RWPE2 (cell line): Measurements from ENCODE around the gene S100P.

ENCODE experiments used
- ATAC-seq: fragments of 200-7000 bp; cut with Tn5 transposase; 3 replicates; pipeline ENCODE4 v1.9.1; 2021; ENCODE audit warnings: low read depth
- DNase-seq: peaks from one replicate; pipeline ENCODE4 v3.0.0-alpha.2; 2020; ENCODE audit warnings: low spot score
- H3K27ac ChIP-seq: fragments of 450-650 bp; 2 replicates; pipeline ENCODE4 v1.5.1; 2017; ENCODE audit warnings: mild to moderate bottlenecking; ENCODE audit not compliant: poor library complexity, severe bottlenecking
- H3K27me3 ChIP-seq: fragments of 250-450 bp; sonication (Bioruptor Pico); 2 replicates; pipeline ENCODE4 v1.5.1; 2021; ENCODE audit warnings: mild to moderate bottlenecking, moderate library complexity; ENCODE audit not compliant: insufficient read depth, poor library complexity, severe bottlenecking
- H3K36me3 ChIP-seq: fragments of 250-450 bp; sonication (Bioruptor Pico); 2 replicates; pipeline ENCODE4 v1.5.1; 2020; ENCODE audit warnings: low read depth, mild to moderate bottlenecking, moderate library complexity
- H3K4me1 ChIP-seq: fragments of 250-450 bp; sonication (Bioruptor Pico); 2 replicates; pipeline ENCODE4 v1.5.1; 2021; ENCODE audit warnings: mild to moderate bottlenecking, moderate library complexity; ENCODE audit not compliant: insufficient read depth, poor library complexity, severe bottlenecking
- H3K4me3 ChIP-seq: fragments of 250-450 bp; sonication (Bioruptor Pico); 2 replicates; pipeline ENCODE4 v1.5.1; 2021; ENCODE audit warnings: mild to moderate bottlenecking, moderate library complexity; ENCODE audit not compliant: severe bottlenecking
- H3K9me3 ChIP-seq: fragments of 250-450 bp; sonication (Bioruptor Pico); 2 replicates; pipeline ENCODE4 v1.5.1; 2021; ENCODE audit warnings: mild to moderate bottlenecking, moderate library complexity; ENCODE audit not compliant: severe bottlenecking
- TF ChIP-seq, protein P1 (sequence below): fragments of 450-650 bp; IDR thresholded peaks from one replicate; pipeline ENCODE4 v1.5.1; 2017; ENCODE audit warnings: mild to moderate bottlenecking, moderate library complexity; ENCODE audit not compliant: poor library complexity, severe bottlenecking

S100P gene

DNA sequence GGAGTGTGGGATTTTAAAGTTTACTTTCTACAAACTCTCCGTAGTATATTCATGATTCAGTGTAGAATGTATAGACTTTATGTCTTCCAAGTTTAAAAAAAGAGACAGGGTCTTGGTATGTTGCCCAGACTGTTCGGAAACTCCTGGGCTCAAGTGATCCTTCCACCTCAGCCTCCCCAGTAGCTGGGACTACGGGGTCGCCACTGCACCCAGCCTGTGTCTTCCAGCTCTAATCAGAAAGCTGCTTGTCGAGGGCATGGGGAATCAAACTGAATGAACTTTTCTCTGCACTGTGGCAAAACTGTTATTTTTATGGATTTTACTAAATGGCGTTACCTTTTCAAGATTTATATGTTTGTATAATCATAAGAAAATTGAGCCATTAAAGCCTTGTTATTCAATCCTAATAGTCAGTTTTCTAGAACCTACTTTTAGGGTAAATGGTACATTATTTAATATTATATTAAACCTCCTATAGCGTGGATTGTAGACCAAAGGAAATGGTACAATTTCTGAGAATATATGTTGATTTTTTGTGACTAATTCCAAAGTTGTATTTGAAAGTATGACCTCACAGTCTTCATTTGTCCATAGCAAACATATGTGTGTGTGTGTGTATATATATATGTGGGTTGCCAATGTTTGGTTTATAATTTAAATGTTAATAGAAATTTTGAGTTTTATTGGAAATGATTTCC lies 23.4 kb downstream of the S100P start:
- H3K27ac ChIP-seq, result peak overlapping the region; percentile 54
- DNase-seq (no peak), ATAC-seq (0 out of 3 replicates have a peak, but pooled peaks have one; percentile 14)
- H3K27me3 ChIP-seq, result no peaks in the 10 kb centered on the region
- H3K9me3 ChIP-seq, result no peaks in the 10 kb centered on the region
- peaks cover 3% of the 10 kb centered on the region for H3K4me1 ChIP-seq
- TF ChIP-seq, protein P1, sequence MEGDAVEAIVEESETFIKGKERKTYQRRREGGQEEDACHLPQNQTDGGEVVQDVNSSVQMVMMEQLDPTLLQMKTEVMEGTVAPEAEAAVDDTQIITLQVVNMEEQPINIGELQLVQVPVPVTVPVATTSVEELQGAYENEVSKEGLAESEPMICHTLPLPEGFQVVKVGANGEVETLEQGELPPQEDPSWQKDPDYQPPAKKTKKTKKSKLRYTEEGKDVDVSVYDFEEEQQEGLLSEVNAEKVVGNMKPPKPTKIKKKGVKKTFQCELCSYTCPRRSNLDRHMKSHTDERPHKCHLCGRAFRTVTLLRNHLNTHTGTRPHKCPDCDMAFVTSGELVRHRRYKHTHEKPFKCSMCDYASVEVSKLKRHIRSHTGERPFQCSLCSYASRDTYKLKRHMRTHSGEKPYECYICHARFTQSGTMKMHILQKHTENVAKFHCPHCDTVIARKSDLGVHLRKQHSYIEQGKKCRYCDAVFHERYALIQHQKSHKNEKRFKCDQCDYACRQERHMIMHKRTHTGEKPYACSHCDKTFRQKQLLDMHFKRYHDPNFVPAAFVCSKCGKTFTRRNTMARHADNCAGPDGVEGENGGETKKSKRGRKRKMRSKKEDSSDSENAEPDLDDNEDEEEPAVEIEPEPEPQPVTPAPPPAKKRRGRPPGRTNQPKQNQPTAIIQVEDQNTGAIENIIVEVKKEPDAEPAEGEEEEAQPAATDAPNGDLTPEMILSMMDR, result no peak
- H3K4me3 ChIP-seq, result peak overlapping the region; percentile 92
- H3K36me3 ChIP-seq, result peaks cover 5% of the 10 kb centered on the region

DNA sequence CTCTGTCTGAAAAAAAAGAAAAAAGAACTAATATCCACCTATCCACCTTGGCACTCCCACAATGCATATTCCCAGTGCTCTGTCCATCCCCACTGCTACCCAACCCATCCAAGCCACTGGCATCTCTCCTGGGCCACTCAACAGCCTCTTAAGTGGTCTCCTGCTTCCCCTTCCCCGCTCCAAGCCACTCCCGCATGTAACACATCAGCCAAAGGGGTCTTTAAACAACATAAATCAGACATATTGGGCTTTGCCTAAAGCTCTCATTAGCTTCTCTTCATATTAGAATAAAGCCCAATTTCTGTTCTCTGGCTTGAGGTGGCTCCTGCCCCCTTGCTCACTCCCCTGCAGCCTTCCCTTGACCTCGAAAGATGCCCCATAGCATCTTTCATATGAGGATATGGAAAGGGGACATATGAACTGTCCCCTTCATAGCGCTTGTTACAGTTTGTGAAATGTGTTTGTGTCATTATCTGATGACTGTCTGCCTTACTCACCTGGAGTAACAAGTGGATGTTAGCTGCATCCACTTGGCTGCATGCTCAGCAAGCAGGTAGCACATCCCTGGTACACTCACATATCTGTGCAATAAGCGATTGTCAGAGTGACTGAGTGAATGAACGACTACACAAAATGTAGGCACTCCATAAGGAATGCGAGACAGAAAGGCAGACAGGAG lies 25.4 kb downstream of the S100P start:
- H3K9me3 ChIP-seq, result no peaks in the 10 kb centered on the region
- TF ChIP-seq, protein P1, result no peak
- no peak for DNase-seq
- ATAC-seq, result no peak
- no peak overlapping the region for H3K27ac ChIP-seq
- peaks cover 3% of the 10 kb centered on the region for H3K4me1 ChIP-seq
- no peak overlapping the region for H3K4me3 ChIP-seq
- H3K36me3 ChIP-seq, result peaks cover 5% of the 10 kb centered on the region
- H3K27me3 ChIP-seq, result no peaks in the 10 kb centered on the region

DNA sequence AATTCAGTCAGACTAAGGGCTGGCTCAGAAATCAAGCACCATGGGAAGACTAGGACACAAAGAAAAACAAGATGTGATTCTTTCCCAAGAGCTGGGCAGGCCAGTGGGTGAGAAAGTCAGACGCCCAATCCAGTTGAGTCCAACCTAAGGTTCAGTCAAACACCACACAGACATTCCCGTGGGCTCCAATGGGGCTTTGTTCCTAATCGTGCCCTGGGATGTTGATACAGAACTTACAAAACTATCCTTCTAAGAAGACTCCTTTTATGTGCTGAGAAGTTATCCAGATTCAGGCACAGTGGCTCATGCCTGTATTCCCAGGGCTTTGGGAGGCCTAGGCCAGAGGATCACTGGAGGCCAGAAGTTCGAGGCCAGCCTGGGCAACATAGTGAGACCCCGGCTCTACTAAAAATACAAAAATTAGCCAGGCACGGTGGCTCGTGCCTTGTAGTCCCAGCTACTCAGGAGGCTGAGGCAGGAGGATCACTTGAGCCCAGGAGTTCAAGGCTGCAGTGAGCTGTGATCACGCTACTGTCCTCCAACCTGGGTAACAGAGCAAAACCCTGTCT lies 26.0 kb downstream of the S100P start:
- H3K27me3 ChIP-seq, result no peaks in the 10 kb centered on the region
- H3K27ac ChIP-seq, result no peak overlapping the region
- H3K9me3 ChIP-seq, result no peaks in the 10 kb centered on the region
- peaks cover 5% of the 10 kb centered on the region for H3K36me3 ChIP-seq
- TF ChIP-seq, protein P1, result no peak
- H3K4me1 ChIP-seq, result peaks cover 3% of the 10 kb centered on the region
- DNase-seq (no peak), ATAC-seq (no peak)
- no peak overlapping the region for H3K4me3 ChIP-seq

DNA sequence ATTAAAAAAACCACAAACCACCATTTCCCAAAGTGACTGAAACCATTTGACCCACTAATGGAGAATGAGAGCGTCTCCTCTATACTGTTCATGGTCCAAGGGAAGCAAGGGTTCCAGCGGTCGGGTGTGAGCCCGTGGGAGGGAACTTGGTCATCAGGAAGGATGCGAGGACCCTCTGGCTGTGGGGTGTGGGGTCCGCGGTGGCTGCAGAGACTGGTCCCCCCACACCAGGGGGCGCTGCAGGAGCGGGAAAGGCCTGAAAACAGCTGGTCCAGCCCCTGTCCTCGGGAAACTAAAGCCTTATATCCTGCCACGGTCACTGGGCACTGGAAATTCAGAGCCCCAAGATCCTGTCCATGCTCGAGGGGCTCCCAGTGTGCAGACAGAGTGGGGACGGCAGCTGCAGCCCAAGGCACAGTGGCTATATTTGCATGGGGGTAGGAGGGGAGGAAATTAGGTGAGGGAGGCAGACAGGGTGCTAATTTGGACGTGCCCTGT lies 26.6 kb downstream of the S100P start:
- peaks cover 5% of the 10 kb centered on the region for H3K36me3 ChIP-seq
- DNase-seq (peak; percentile 81), ATAC-seq (peak; percentile 71)
- H3K27ac ChIP-seq, result no peak overlapping the region
- TF ChIP-seq, protein P1, result peak; percentile 95
- peaks cover 3% of the 10 kb centered on the region for H3K4me1 ChIP-seq
- H3K4me3 ChIP-seq, result no peak overlapping the region
- no peaks in the 10 kb centered on the region for H3K9me3 ChIP-seq
- H3K27me3 ChIP-seq, result no peaks in the 10 kb centered on the region
